Measurements from ENCODE around the gene EXOSC2. TPM values are rescaled to one million over a fixed set of nuclear protein-coding genes. Genes with fewer than 3 reads are reported as not detected.
A peak's percentile ranks its signal among the peaks of the same experiment; 100 is the strongest.

The EXOSC2 gene
- total RNA-seq, 6 experiments from 2014 or later = 9.3 to 15.9 (median 13.3) TPM

- no peak overlapping the region for H3K27ac ChIP-seq
- H3K4me1 ChIP-seq = peaks cover 0 to 33% (median 8%) of the 10 kb centered on the region in 4 donors
- H3K27me3 ChIP-seq = no peaks in the 10 kb centered on the region
- no peak for ATAC-seq
- no peak for DNase-seq
- intact Hi-C loops (cut with DNase I) = no loop called here
- H3K9me3 ChIP-seq = no peaks in the 10 kb centered on the region
- no peak for TF ChIP-seq POLR2A (IDR thresholded peaks at IDR 0.05)
- TF ChIP-seq CTCF (IDR thresholded peaks at IDR 0.05) = no peak
- under 1% methylated on average over 8 of the region's 8 CpGs for WGBS (ENCODE audit: insufficient coverage, low coverage, low lambda C conversion rate, missing lambda C conversion rate)
- peak overlapping the region; percentile 69 to 92 (median 71) for H3K4me3 ChIP-seq
- peaks cover 0 to 16% (median 2%) of the 10 kb centered on the region in 4 donors for H3K36me3 ChIP-seq
These were observed 625 bp downstream of the EXOSC2 start for GRCh38 chr9:130694205-130694604.

- TF ChIP-seq CTCF (IDR thresholded peaks at IDR 0.05) (no peak), POLR2A (IDR thresholded peaks at IDR 0.05) (no peak)
- no peak overlapping the region for H3K27ac ChIP-seq
- H3K27me3 ChIP-seq = no peaks in the 10 kb centered on the region
- intact Hi-C loops (cut with DNase I) = loop anchor here in 1 of 2 donors (5.0 kb wide), 1 partner anchor 251 kb away; no protein-coding TSS in a partner anchor
- no peaks in the 10 kb centered on the region for H3K9me3 ChIP-seq
- ATAC-seq = no peak
- peaks cover 0 to 23% (median 2%) of the 10 kb centered on the region in 4 donors for H3K36me3 ChIP-seq
- peaks cover 0 to 33% (median 8%) of the 10 kb centered on the region in 4 donors for H3K4me1 ChIP-seq
- no peak for DNase-seq
- H3K4me3 ChIP-seq = no peak overlapping the region
- 90% methylated on average over 4 of the region's 4 CpGs for WGBS (ENCODE audit: insufficient coverage, low coverage, low lambda C conversion rate, missing lambda C conversion rate)
These were observed 2.6 kb downstream of the EXOSC2 start for GRCh38 chr9:130696139-130696650.

GRCh38 chr9:130696996-130697395 is 3.4 kb downstream of the EXOSC2 start:
- Histone ChIP-seq H3K27me3 (no peaks in the 10 kb centered on the region), H3K4me3 (no peak overlapping the region), H3K36me3 (peaks cover 0 to 28% (median 6%) of the 10 kb centered on the region in 4 donors), H3K27ac (no peak overlapping the region), H3K4me1 (peaks cover 0 to 33% (median 8%) of the 10 kb centered on the region in 4 donors), H3K9me3 (no peaks in the 10 kb centered on the region)
- no peak for TF ChIP-seq CTCF (IDR thresholded peaks at IDR 0.05)
- TF ChIP-seq POLR2A (IDR thresholded peaks at IDR 0.05) = no peak
- ATAC-seq (no peak), DNase-seq (no peak)
- 79% methylated on average over 5 of the region's 8 CpGs for WGBS (ENCODE audit: insufficient coverage, low coverage, low lambda C conversion rate, missing lambda C conversion rate)
- intact Hi-C loops (cut with DNase I) = loop anchor here in 1 of 2 donors (5.0 kb wide), 1 partner anchor 250 kb away; no protein-coding TSS in a partner anchor

- 14% methylated on average over 3 of the region's 3 CpGs for WGBS (ENCODE audit: insufficient coverage, low coverage, low lambda C conversion rate, missing lambda C conversion rate)
- no peak for TF ChIP-seq POLR2A (IDR thresholded peaks at IDR 0.05)
- no peak for TF ChIP-seq CTCF (IDR thresholded peaks at IDR 0.05)
- intact Hi-C loops (cut with DNase I) = loop anchor here in 1 of 2 donors (5.0 kb wide), 1 partner anchor 249 kb away; no protein-coding TSS in a partner anchor
These were observed 4.9 kb downstream of the EXOSC2 start for GRCh38 chr9:130698514-130698913.

More at GRCh38 chr9:130698514-130698913, 4.9 kb downstream of the EXOSC2 start:
- H3K9me3 ChIP-seq = no peaks in the 10 kb centered on the region
- no peak overlapping the region for H3K27ac ChIP-seq
- ATAC-seq (peak; percentile 54 to 76 (median 66)), DNase-seq (peak; percentile 42 to 68 (median 65))
- no peak overlapping the region for H3K4me3 ChIP-seq
- no peaks in the 10 kb centered on the region for H3K27me3 ChIP-seq
- peaks cover 0 to 25% (median 8%) of the 10 kb centered on the region in 4 donors for H3K4me1 ChIP-seq
- peaks cover 0 to 44% (median 14%) of the 10 kb centered on the region in 4 donors for H3K36me3 ChIP-seq
